GM12873 (cell line): ENCODE measurements around the gene NMT2.
A peak's percentile ranks its signal among the peaks of the same experiment; 100 is the strongest.

Experiments
- CTCF ChIP-seq: IDR thresholded peaks from 2 replicates; pipeline ENCODE4 v1.5.1; 2012; ENCODE audit warnings: low read depth, mild to moderate bottlenecking, moderate library complexity, low read length, control low read depth; ENCODE audit not compliant: insufficient read depth; ENCODE audit errors: missing control alignments

Gene NMT2

GRCh38 chr10:15099886-15100285, 68.6 kb downstream of the NMT2 start:
- TF ChIP-seq CTCF = no peak

- TF ChIP-seq CTCF = no peak
Observed at GRCh38 chr10:15097011-15097812, 71.3 kb downstream of the NMT2 start, which contains the start of gene RPP38. TSS of gene RPP38 (plus strand) at chr10:15097355. CDS start at chr10:15103315, 5,960 bp downstream.

GRCh38 chr10:15096661-15097010, 71.9 kb downstream of the NMT2 start:
- no peak for TF ChIP-seq CTCF

GRCh38 chr10:15092855-15093408, 75.6 kb downstream of the NMT2 start:
- TF ChIP-seq CTCF = no peak

- TF ChIP-seq CTCF = no peak
Observed at GRCh38 chr10:15091418-15091817, 77.1 kb downstream of the NMT2 start.

GRCh38 chr10:15088428-15089261, 79.8 kb downstream of the NMT2 start, which contains the start of gene ACBD7:
TSS of gene ACBD7 (minus strand) at chr10:15088776. CDS start at chr10:15088728, 48 bp downstream.
- peak; percentile 27 for TF ChIP-seq CTCF

GRCh38 chr10:15084502-15084922, 84.0 kb downstream of the NMT2 start:
- no peak for TF ChIP-seq CTCF
